ENCODE data around the gene F12.

F12 gene

DNA sequence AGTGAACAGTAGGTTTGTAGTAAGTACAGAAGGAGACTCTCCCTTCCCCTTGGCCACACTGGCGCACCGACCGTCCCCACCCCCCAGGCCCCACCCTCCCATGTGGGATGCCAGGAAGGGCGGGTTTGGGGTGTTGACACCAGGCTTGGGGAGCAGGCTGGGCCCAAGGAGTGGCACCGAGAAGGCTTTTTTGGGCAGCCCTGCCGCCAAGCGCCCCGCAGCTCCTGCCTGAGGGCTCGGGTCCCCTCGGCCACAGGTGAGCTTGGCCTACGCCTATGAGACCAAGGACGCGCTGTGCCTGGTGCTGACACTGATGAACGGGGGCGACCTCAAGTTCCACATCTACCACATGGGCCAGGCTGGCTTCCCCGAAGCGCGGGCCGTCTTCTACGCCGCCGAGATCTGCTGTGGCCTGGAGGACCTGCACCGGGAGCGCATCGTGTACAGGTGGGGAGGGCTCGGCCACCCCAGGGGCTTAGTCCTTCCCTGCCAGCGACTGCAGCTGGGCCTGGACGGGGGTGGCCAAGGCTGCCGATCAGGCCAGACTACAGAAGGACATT lies 24.4 kb upstream of the F12 start:
- H3K27ac ChIP-seq: no peak overlapping the region
- DNase-seq (ENCODE audit: low read depth, low spot score): no peak

DNA sequence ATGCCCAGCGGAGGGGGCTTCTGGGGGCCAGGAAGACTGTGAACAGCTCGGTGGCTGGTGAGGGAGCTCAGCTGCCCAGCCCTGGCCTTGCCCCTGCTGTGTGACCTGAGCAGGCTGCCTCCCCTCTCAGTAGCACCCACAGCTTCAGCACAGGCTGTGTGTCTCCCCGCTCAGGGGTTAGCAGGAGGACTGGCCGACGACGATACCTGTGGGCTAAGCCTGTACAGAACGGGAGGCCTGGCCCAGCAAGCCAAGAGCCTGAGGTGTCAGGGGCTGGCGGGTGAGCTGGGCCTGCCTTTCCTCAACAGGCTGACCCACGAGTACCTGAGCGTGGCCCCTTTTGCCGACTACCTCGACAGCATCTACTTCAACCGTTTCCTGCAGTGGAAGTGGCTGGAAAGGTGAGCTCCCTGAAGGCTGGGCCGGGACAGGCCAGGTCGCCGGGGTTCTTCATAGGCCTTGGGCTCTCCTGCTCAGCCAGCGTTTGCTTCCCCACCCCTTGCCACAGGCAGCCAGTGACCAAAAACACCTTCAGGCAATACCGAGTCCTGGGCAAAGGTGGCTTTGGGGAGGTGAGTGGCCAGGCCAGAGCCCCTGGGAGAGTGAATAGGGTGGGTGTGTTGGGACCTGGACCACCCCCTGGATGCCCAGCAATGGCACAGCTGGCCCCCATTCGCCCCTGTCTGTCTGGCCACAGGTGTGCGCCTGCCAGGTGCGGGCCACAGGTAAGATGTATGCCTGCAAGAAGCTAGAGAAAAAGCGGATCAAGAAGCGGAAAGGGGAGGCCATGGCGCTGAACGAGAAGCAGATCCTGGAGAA lies 23.7 kb upstream of the F12 start:
- H3K27ac ChIP-seq: no peak overlapping the region
- no peak for DNase-seq (ENCODE audit: low read depth, low spot score)

DNA sequence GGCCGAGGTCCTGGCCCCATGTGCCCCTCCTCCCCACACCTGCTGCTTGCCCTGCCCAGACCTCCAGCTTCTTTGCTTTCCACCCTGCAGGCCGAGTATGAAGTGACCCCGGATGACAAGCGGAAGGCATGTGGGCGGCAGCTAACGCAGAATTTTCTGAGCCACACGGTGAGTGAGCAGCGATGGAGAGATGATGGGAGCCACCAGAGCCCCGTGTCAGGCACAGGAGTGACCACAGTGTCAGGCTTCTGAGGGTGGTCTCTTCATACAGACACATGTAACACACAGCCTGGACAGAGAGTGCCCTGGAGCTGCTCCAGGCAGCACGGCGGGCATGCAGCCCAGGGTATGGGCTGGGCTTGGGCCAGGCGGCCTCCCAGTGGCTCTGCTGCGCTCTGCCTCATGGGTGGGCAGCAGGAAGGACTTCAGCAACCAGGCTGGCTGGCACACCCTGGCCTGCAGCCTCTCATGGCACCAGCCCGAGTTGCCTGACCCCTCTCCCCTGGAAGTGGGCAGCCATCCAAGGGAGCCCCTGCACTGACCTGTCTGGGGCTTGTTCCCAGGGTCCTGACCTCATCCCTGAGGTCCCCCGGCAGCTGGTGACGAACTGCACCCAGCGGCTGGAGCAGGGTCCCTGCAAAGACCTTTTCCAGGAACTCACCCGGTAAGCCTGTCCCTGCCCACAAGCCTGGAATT lies 22.9 kb upstream of the F12 start:
- DNase-seq (ENCODE audit: low read depth, low spot score): no peak
- no peak overlapping the region for H3K27ac ChIP-seq

DNA sequence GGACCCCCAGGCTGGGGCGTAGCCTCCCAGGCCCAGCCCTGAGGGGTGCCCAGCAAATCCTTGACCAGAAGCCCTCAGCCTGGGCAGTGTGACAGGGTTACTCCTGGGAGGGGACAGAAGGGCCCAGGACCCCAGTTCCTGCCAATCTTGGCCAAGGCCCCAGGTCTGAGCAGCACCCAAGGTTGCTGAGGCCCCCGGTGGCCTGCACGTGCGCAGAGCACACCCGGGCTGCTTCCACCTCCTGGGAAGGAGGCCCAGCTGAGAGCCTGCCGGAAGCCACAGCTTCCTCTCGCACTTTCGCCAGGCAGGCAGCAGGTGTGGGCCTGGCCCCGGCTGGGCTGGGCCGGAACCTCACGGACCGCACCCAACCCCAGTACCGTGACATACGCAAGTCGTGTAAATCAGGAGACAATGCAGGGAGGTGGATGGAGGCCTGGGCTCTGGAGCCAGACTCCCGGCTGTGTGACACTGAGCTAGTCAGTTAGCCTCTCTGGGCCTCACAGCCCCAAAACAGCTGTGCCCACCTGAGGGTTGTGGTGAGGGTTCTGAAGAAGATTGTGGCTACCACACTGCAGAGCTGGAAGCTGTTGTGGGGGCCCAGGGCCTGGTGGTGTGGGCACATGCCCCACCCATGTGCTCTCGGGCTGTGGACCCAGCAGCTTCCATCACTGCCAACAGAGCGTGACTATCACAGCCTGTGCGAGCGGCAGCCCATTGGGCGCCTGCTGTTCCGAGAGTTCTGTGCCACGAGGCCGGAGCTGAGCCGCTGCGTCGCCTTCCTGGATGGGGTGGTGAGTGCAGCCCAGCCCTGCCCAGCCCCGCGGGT lies 22.2 kb upstream of the F12 start:
- DNase-seq (ENCODE audit: low read depth, low spot score): no peak

DNA sequence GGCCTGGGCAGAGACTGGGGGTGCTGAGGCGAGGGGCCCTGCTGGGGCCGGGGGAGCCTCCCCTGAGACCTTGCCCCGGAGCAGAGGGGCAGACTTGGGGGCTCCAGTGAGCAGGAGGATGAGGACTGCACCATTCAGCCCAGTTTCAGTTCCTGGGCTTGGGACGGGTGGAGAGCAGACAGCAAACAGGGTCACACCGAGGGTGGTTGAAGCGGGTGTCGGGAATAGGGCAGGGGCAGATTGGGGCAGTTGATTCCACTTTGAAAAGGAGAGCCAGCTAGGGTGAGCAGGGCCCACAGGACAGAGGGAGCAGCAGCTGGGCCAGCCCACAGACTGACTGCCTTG lies 21.6 kb upstream of the F12 start:
- peak overlapping the region; percentile 9 for H3K27ac ChIP-seq

More for the DNA sequence above, 22.2 kb upstream of the F12 start:
- H3K27ac ChIP-seq: peak overlapping the region; percentile 9

DNA sequence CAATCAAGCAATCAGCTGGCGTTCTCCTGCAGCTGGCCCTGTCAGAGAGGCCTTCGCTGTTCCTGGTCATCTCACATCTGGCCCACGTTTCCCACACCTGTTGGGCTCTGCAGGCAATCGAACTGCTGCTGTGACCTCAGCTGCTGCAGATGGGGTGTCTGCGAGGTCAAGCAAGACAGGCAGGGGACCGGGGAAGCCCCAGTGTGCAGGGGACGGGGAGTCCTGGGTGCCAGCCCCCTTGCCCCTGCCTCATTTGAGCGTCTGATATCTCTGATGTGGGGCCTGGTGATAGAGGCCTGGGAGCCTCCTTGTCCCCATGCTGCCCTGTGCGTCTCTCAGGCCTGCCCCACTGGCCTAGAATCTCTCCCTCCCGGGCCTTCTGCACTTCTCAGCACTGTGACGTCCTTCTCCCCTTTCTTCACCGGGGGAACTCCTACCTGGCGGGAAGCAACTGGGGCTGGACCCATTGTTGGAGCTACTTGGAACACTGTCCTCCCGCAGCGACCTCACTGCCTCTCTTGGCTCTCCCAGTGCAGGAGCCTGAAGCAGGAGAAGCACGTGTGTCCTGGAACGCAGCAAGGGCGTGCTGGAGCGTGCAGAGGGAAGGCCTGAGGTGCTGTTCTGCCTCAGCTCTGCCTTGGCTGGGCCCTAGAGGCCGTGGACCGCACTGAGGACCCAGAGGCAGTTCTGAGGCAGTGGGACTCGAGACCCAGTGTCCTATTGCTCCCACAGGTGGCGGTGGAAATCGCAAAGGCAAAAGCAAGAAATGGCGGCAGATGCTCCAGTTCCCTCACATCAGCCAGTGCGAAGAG lies 21.0 kb upstream of the F12 start:
- DNase-seq (ENCODE audit: low read depth, low spot score): no peak

More for the DNA sequence above, 21.6 kb upstream of the F12 start:
- DNase-seq (ENCODE audit: low read depth, low spot score): no peak

DNA sequence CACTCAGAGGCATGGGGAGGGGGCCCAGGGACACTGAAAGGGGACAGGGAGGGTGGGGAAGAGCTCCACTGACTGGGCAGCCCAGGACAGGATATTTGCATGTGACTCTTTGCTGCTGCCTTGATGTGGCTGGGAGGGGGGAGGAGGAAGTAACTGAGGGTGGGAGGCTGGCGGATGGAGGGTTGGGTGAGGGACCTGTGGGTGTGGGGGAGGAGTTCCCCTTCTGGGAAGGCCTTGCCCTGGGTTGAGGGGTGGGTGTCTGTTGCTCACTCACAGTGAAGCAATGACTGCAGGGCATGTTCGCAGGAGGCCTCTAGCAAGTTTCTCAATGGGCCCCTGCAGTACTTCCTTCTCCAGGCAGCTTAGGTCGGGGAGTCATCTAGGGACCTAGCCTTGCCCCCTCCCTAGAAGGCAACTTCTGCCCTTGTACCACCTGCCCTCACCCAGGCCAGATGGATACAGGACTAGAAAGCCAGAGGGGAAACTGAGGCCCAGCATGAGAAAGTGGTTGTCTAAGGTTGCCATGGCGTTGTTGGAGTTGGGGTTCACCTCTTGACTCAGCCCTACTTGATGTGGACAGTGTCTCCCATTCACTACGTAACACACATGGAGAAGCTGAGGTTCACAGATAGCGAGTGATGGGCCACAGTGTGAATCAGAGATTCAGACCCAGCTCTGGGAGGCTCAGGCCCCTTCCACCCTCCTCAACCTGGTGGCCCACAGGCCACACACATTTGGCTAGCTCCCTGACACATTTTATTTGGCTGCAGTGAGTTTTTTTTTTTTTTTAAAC lies 20.1 kb upstream of the F12 start:
- no peak for DNase-seq (ENCODE audit: low read depth, low spot score)
- no peak overlapping the region for H3K27ac ChIP-seq

More for the DNA sequence above, 21.0 kb upstream of the F12 start:
- H3K27ac ChIP-seq: peak overlapping the region; percentile 9

DNA sequence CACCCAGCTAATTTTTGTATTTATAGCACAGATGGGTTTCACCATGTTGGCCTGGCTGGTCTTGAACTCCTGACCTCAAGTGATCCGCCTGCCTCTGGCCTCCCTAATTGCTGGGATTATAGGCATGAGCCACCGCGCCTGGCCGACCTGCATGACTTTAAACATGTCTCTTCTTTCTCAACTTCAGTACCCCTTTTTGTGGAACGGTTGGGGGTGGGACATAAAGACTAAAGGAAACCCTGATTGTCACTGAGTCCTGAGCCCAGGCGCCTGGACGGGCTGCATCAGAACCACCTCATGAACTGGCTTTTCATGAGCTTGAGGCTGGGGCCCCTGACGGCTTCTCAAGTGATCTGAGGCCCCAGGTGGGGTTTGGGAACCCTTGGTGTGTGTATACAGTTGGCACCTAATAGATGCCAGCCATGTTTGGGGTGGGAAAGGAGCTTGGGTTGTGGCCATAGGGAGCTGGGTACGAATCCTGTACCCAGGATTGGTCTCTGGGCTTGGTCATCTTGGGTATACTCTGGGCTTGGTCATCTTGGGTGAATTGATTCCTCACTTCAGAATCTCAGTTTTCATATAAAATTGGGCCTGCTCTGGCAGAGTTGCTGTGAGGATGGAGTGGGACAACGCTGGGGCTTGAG lies 19.3 kb upstream of the F12 start:
- DNase-seq (ENCODE audit: low read depth, low spot score): no peak
- H3K27ac ChIP-seq: no peak overlapping the region

DNA sequence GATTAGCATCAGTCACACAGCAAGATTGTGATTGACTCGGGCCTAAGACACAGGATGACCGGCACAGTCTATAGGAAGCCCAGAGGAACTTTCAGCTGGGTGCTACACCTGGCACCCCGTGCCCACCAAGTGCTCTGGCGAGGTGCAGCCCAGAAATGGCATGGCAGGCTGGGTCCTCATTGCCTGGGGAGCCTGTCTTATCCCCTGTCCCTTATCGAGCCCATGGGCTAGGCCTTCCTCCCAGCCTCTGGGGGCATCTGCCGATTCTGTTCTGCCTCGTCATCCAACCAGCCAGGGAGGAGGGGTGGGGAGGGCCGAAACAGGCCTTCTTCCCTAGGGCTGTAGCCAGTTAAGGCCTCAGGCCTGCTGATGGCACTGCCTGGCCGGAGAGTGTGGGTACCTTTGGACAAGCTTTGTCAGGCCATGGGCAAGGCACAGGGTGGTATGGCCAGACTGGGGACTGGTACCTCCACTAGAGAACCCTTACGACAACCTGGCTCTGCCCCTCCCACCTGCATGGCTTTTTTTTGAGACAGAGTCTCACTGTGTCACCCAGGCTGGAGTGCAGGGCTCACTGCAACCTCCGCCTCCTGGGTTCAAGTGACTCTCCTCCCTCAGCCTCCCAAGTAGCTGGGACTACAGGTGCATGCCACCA lies 18.7 kb upstream of the F12 start:
- DNase-seq (ENCODE audit: low read depth, low spot score): no peak
- no peak overlapping the region for H3K27ac ChIP-seq

DNA sequence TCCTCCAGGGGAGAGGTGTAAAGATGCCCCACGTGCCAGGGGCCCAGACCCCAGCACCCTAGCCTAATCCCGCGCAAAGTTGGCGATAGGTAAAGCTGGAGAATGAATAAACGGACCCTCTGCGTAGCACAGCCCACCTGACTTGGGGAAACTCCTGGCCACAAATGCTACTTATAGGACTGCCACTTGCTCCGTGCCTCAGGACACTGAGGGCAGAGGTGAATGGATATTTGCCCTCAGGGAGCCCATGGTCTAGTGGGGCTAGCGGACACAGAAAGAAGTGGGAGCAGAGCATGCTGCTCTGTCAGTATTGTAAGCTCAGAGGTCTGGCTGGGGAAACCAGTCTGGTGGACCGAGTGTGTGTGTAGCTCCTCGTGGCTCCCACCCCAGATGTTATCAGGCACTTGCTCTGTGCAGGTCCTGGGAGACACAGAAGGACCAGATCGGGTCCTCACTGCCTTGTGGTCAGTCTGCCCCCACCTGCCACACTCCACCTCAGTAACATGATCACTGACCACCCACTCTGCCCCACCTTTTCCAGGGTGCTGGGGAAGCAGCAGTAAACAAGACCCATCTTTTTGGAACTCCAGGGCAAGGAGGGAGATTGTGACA lies 18.0 kb upstream of the F12 start:
- H3K27ac ChIP-seq: peak overlapping the region; percentile 89
- no peak for DNase-seq (ENCODE audit: low read depth, low spot score)

DNA sequence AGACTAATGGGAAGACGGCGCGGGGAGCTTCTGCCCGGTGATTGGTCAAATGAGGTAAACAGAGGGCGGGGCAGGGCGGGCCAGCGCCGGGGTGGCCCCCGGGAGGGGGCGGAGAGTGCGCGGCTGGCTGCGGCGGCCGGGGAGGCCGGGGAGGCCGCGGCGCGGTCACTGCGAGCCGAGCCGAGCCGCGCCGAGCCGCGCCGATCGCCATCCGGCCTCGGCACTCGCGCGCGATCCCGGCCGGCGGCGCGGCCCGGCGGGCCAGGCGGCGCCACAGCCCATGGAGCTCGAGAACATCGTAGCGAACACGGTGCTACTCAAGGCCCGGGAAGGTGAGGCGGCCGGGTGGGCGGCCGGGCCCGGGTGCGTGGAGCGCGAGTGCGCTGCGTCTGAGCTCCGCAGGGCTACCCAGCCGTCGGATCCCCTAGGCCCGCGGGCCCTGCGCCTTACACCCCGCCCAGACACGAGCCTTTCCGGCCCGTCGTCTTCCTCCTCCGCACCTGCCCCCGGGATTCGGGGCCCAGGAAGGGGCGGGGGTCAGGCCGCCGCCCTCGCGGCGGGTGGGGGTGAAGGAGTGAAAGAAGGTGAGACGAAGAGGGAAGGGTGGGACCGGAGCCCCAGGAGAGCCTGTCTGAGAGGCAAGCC lies 17.3 kb upstream of the F12 start, which contains the start of gene GRK6:
Gene GRK6, plus strand, starts transcription at position 111 of the 645 bp plus-strand sequence. Its CDS starts 170 bp downstream, at position 281.
- no peak for DNase-seq (ENCODE audit: low read depth, low spot score)
- H3K27ac ChIP-seq: peak within 1 kb of the TSS; percentile 89

DNA sequence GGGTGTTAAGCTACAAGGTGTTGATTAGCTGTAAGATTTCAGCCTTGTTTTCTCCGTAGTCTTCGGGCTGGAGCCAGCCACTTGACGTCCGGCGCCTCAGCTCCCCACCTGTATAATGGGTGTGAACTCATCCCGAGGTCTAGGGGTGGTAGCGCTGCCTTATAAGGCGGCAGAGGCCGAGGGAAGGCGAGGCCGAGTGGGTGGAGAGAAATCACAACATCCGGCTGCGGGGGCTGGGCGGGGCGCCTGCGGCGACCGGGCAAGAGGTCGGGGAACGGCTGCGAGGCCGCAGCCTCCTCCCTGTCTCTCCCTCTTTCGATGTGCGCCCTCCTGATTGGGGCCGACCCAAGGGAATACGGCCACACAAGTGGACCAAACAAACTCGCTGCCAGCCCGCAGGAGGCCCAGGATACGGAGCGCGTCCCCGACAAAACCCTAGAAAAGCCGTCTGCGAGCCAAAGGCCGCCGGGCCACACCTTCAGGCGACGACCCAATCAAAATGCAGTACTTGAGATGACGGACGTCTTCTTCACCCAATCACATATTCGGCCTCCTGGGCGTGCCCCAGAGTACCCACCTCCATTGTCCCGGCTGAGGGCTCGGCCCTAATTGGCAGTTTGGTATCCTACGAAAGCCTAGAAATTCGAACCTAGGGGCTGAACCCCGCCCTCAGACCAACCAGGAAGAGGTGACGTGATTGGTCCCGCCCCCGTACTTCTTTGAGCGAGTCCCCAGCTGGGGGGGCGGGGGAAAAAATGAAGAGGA lies 16.6 kb upstream of the F12 start:
- peak; percentile 99 for DNase-seq (ENCODE audit: low read depth, low spot score)
- H3K27ac ChIP-seq: peak overlapping the region; percentile 89

DNA sequence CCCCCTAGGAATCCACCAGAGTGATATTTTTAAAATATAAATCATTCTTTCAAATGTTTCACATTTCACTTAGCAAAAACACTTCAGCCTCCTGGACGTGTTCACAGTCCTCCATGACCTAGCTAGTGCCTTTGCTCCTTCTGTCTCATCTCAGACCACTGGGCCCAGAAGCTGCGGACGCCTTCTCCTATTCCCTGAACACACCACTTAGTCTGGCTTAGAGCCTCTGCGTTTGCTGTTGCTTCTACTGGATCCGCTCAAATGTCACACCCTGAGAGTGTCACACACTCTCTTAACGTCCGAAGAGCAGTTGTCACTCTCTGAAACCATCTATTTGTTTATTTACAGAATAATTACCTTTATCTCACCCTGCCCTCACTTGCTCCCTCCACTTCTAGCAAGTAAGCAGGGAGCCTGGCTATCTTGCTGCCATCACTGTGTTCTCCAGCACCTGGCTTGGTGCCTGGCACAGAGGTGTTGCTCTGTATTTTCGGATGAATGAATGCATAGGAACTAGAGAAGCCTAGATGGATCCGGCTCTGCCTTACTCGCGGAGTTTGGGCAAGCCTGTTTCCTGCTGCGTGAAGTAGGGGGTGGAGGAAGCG lies 15.9 kb upstream of the F12 start:
- peak overlapping the region; percentile 89 for H3K27ac ChIP-seq
- no peak for DNase-seq (ENCODE audit: low read depth, low spot score)

DNA sequence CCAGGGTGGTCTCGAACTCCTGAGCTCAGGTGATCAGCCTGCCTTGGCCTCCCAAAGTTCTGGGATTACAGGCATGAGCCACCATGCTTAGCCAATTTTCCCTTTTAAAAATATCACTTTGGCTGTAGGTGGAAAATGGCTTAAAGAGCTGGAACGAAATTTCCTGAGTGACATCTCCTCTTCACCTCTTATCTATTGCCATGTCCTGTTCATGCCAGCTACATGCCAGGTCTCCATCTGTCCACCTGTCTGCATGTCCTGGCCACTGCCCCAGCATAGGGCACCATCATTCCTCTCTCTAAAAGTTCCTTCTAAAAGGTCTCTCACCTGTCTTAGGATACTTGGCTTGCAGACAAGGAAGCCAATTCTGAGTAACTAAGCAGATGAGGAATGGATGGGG lies 14.3 kb upstream of the F12 start:
- DNase-seq (ENCODE audit: low read depth, low spot score): no peak

DNA sequence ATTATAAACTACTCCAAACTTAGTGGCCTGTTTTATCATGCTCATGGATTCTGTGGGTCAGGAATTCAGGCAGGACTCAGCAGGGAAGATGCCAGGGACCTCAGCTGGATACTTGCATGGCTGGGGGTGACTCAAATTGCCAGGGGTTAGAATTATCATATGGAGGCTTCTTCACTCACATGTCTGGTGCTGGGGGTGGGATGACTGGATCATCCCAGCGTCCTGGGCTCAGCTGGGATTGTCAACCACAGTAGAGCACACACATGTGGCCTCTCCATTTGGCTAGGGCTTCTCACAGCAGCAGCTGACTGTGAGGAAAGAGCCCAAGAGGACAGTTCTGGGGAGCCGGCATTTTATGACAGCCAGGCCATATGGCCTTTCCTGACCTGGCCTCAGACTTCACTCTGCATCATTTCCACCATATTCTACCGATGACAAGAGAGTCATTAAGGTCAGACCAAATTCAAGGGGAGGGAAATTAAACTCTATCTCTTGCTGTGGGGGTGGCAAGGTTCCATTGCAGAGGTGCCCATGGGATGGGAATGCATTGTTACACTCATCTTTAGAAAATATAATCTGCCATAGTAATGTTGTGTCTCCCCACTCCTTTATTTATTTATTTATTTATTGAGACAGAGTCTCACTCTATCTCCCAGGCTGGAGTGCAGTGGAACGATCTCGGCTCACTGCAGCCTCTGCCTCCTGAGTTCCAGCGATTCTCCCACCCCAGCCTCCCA lies 11.9 kb upstream of the F12 start:
- no peak overlapping the region for H3K27ac ChIP-seq
- DNase-seq (ENCODE audit: low read depth, low spot score): no peak

More for the DNA sequence above, 14.3 kb upstream of the F12 start:
- no peak overlapping the region for H3K27ac ChIP-seq

Measured in epithelial cell of prostate (primary cell).